ENCODE data around the gene VILL. TPM values are rescaled to one million over a fixed set of nuclear protein-coding genes. Genes with fewer than 3 reads are reported as not detected.
A peak's percentile ranks its signal among the peaks of the same experiment; 100 is the strongest.

Gene VILL
- total RNA-seq, 1 donor from 2014 or later: 121 TPM

- Histone ChIP-seq H3K27me3 (ENCODE audit: control insufficient read depth, insufficient read depth, low read length) (no peaks in the 10 kb centered on the region), H3K36me3 (ENCODE audit: control insufficient read depth, insufficient read depth, low read length) (peaks cover 3% of the 10 kb centered on the region), H3K4me3 (ENCODE audit: low read depth, low read length) (no peak overlapping the region)
- no peak for FAIRE-seq
- no peak for DNase-seq (ENCODE audit: low read depth)
- TF ChIP-seq, protein P1, sequence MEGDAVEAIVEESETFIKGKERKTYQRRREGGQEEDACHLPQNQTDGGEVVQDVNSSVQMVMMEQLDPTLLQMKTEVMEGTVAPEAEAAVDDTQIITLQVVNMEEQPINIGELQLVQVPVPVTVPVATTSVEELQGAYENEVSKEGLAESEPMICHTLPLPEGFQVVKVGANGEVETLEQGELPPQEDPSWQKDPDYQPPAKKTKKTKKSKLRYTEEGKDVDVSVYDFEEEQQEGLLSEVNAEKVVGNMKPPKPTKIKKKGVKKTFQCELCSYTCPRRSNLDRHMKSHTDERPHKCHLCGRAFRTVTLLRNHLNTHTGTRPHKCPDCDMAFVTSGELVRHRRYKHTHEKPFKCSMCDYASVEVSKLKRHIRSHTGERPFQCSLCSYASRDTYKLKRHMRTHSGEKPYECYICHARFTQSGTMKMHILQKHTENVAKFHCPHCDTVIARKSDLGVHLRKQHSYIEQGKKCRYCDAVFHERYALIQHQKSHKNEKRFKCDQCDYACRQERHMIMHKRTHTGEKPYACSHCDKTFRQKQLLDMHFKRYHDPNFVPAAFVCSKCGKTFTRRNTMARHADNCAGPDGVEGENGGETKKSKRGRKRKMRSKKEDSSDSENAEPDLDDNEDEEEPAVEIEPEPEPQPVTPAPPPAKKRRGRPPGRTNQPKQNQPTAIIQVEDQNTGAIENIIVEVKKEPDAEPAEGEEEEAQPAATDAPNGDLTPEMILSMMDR (IDR thresholded peaks at IDR 0.05; ENCODE audit: insufficient read depth, low read length, severe bottlenecking): no peak
Observed at GRCh38 chr3:37944391-37944842, 46.2 kb upstream of the VILL start.

DNA sequence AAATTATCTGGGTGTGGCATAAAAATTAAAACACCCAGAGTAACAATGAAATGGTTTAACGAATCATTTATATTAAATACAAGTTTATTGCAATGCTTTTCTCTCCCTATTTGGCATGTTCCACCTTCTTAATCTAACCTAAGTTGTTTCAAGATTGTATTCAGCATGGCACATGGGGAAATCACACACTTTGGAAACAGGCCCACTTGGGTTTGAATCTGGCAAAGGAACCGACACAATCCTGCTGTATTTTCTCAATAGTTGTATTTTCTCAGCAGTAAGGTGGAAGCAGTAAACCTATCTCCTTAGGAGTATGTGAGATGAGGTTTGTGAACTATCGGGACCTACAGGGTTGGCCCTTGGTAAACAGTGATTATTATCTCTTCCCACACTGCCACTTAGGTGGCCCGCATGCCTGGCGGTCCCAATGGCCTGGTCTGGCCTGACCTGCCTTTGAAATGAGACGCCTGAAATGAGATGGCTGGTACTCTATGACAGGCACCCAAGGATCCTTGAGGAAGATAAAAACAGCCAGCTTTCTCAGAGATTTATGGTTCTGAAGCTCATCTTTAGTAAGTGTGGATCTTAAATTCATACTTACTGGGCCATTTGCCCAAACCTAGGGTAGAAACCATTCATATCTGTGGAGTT lies 45.3 kb upstream of the VILL start:
- DNase-seq (ENCODE audit: low read depth): no peak
- FAIRE-seq: no peak

GRCh38 chr3:37945807-37946530 lies 44.6 kb upstream of the VILL start:
- Histone ChIP-seq H3K4me3 (ENCODE audit: low read depth, low read length) (no peak overlapping the region), H3K27me3 (ENCODE audit: control insufficient read depth, insufficient read depth, low read length) (no peaks in the 10 kb centered on the region), H3K36me3 (ENCODE audit: control insufficient read depth, insufficient read depth, low read length) (peaks cover 9% of the 10 kb centered on the region)
- TF ChIP-seq, protein P1 (IDR thresholded peaks at IDR 0.05; ENCODE audit: insufficient read depth, low read length, severe bottlenecking): no peak
- DNase-seq (ENCODE audit: low read depth) (peak; percentile 100), FAIRE-seq (peak; percentile 95)

More for the DNA sequence above, 45.3 kb upstream of the VILL start:
- no peaks in the 10 kb centered on the region for H3K27me3 ChIP-seq (ENCODE audit: control insufficient read depth, insufficient read depth, low read length)
- no peak overlapping the region for H3K4me3 ChIP-seq (ENCODE audit: low read depth, low read length)
- TF ChIP-seq, protein P1 (IDR thresholded peaks at IDR 0.05; ENCODE audit: insufficient read depth, low read length, severe bottlenecking): no peak
- peaks cover 9% of the 10 kb centered on the region for H3K36me3 ChIP-seq (ENCODE audit: control insufficient read depth, insufficient read depth, low read length)

DNA sequence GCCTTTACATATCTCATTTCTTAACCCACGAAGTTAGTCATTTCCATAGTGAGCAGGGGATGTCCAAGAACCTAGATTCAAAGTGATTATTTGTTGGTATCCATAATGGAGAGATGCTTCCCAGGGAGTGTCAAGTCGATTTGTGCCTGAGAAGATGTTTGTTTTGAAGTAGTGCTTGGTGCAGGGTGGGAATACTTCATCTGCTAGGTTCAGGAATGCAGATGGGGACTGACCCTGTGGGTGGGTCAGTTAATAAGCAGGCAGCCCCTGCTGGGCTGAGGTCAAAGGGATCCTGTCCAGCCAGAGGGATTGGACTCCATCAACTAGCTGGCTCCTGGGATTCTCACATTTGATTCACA lies 44.1 kb upstream of the VILL start:
- DNase-seq (ENCODE audit: low read depth): no peak
- Histone ChIP-seq H3K4me3 (ENCODE audit: low read depth, low read length) (no peak overlapping the region), H3K36me3 (ENCODE audit: control insufficient read depth, insufficient read depth, low read length) (peaks cover 9% of the 10 kb centered on the region), H3K27me3 (ENCODE audit: control insufficient read depth, insufficient read depth, low read length) (no peaks in the 10 kb centered on the region)
- no peak for FAIRE-seq
- TF ChIP-seq, protein P1 (IDR thresholded peaks at IDR 0.05; ENCODE audit: insufficient read depth, low read length, severe bottlenecking): no peak

DNA sequence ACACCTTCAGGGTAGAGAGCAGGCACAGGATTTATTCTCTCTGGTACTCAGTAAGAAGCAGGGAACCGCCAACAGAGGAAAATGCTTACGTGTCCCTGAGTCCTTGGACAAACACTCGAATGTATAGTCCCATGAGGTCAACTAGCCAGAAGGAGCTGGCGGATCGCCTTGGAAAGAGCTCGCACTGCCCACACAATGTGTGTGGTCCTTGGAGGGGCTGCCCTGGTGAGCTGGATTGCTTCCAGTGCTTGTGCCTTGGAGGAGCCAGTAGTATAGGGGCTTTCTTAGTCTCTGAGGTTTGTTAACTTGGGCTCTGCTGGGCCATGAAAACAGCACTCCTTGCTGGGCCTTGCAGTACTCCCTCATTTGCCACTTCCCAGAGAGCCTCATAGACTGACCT lies 40.7 kb upstream of the VILL start:
- peaks cover 15% of the 10 kb centered on the region for H3K36me3 ChIP-seq (ENCODE audit: control insufficient read depth, insufficient read depth, low read length)
- H3K27me3 ChIP-seq (ENCODE audit: control insufficient read depth, insufficient read depth, low read length): no peaks in the 10 kb centered on the region
- DNase-seq (ENCODE audit: low read depth) (no peak), FAIRE-seq (no peak)
- H3K4me3 ChIP-seq (ENCODE audit: low read depth, low read length): no peak overlapping the region
- TF ChIP-seq, protein P1 (IDR thresholded peaks at IDR 0.05; ENCODE audit: insufficient read depth, low read length, severe bottlenecking): no peak

Data from bronchial epithelial cell (primary cell).